ENCODE data around the gene NFASC. TPM values are rescaled to one million over a fixed set of nuclear protein-coding genes. Genes with fewer than 3 reads are reported as not detected.

NFASC gene
- total and polyA plus RNA-seq, 7 experiments from 2014 or later = 0.31 TPM; not detected in 6

DNA sequence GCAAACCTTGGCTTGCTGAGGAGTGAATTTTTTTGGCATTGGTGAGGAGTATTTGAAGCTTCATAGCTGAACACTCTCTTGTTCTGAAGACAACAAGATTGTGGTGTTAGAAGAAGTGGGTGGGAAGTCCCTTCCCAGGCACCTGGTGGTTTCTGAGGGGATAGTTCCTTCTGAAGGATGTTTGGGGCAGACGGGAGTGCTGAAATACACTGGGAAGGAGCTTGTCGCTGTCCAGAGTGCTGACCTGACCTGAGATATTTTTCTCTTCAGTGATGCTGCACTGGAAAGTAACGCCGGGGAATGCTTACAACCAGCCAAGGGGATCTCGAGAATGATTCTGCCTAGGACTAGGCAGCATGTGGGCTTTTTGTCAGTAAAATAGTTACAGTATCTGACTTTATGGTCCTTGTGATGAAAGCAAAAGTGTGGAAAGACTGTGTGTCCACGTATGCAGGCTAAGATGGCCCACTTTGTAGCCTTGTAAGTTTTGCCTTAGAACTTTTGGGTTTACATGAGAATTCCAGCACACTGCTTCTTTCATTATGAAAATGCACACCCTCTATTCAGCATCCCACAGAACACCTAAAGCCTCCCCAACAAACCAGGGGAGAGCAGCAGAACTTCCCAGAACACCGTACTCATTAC is 33.1 kb upstream of the NFASC start:
- no peaks in the 10 kb centered on the region for H3K4me1 ChIP-seq (ENCODE audit: control insufficient read depth in 2 of 2, insufficient read depth in 2 of 2, low read length in 2 of 2)
- peaks cover 0 to 3% of the 10 kb centered on the region in 2 donors for H3K27me3 ChIP-seq (ENCODE audit: control insufficient read depth in 2 of 2, insufficient read depth in 2 of 2, low read length in 2 of 2)
- H3K9me3 ChIP-seq (ENCODE audit: control insufficient read depth in 2 of 3, low read length in 3 of 3) = no peaks in the 10 kb centered on the region
- H3K4me3 ChIP-seq (ENCODE audit: low read length) = no peak overlapping the region
- Mint-ChIP-seq H3K36me3 (no peaks in the 10 kb centered on the region), H3K4me1 (peaks cover 0 to 2% (median 0%) of the 10 kb centered on the region in 7 donors), H3K27ac (no peak overlapping the region), H3K27me3 (peaks cover 18 to 40% (median 33%) of the 10 kb centered on the region in 5 donors), H3K9me3 (peaks cover 0 to 8% (median 0%) of the 10 kb centered on the region in 11 donors), H3K4me3 (no peak overlapping the region)
- ATAC-seq (peak; percentile 27), DNase-seq (peak in 3 of 9 donors; percentile 4 to 31 (median 6))
- CTCF ChIA-PET = no interaction called here
- no peak overlapping the region for H3K27ac ChIP-seq (ENCODE audit: low read depth, low read length)
- no peaks in the 10 kb centered on the region for H3K36me3 ChIP-seq (ENCODE audit: control insufficient read depth in 2 of 3, insufficient read depth in 3 of 3, low read length in 3 of 3)
- intact Hi-C loops (cut with micrococcal nuclease) = no loop called here
- POLR2A ChIA-PET = no interaction called here

DNA sequence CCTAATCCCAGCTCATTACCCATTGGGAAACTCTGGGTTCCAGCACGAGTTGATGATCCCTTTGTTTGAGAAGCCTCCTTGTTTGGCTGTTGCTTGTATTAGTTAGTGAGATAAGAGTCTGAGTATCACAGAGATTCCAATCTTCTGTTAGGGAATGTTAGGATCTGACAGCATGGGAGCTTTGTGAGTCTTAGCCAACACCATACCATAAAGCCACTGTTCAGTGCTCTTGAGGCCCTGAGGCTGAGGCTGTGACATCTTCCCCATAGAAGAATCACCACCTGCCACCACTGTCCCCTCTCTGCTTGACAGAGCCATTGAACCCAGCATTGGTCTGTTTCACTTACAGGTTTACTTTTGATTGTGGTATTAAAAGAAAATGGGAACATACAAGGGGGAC is 29.3 kb upstream of the NFASC start:
- peaks cover 0 to 2% (median 0%) of the 10 kb centered on the region in 7 donors for H3K4me1 Mint-ChIP-seq
- Histone ChIP-seq H3K4me3 (ENCODE audit: low read length) (no peak overlapping the region), H3K27me3 (ENCODE audit: control insufficient read depth in 2 of 2, insufficient read depth in 2 of 2, low read length in 2 of 2) (peaks cover 0 to 3% of the 10 kb centered on the region in 2 donors), H3K4me1 (ENCODE audit: control insufficient read depth in 2 of 2, insufficient read depth in 2 of 2, low read length in 2 of 2) (no peaks in the 10 kb centered on the region), H3K27ac (ENCODE audit: low read depth, low read length) (no peak overlapping the region), H3K36me3 (ENCODE audit: control insufficient read depth in 2 of 3, insufficient read depth in 3 of 3, low read length in 3 of 3) (no peaks in the 10 kb centered on the region), H3K9me3 (ENCODE audit: control insufficient read depth in 2 of 3, low read length in 3 of 3) (no peaks in the 10 kb centered on the region)
- no peak for DNase-seq
- intact Hi-C loops (cut with micrococcal nuclease) = no loop called here
- peaks cover 4 to 32% (median 28%) of the 10 kb centered on the region in 5 donors for H3K27me3 Mint-ChIP-seq
- peaks cover 0 to 8% (median 0%) of the 10 kb centered on the region in 11 donors for H3K9me3 Mint-ChIP-seq
- no peaks in the 10 kb centered on the region for H3K36me3 Mint-ChIP-seq
- ChIA-PET POLR2A (no interaction called here), CTCF (no interaction called here)
- no peak overlapping the region for H3K27ac Mint-ChIP-seq
- no peak overlapping the region for H3K4me3 Mint-ChIP-seq
- no peak for ATAC-seq

- CTCF ChIA-PET = no interaction called here
- Histone ChIP-seq H3K9me3 (ENCODE audit: control insufficient read depth in 2 of 3, low read length in 3 of 3) (no peaks in the 10 kb centered on the region), H3K27ac (ENCODE audit: low read depth, low read length) (no peak overlapping the region), H3K36me3 (ENCODE audit: control insufficient read depth in 2 of 3, insufficient read depth in 3 of 3, low read length in 3 of 3) (no peaks in the 10 kb centered on the region), H3K4me1 (ENCODE audit: control insufficient read depth in 2 of 2, insufficient read depth in 2 of 2, low read length in 2 of 2) (no peaks in the 10 kb centered on the region), H3K27me3 (ENCODE audit: control insufficient read depth in 2 of 2, insufficient read depth in 2 of 2, low read length in 2 of 2) (peaks cover 0 to 3% of the 10 kb centered on the region in 2 donors), H3K4me3 (ENCODE audit: low read length) (no peak overlapping the region)
- Mint-ChIP-seq H3K27me3 (peaks cover 6 to 34% (median 26%) of the 10 kb centered on the region in 5 donors), H3K27ac (no peak overlapping the region), H3K36me3 (no peaks in the 10 kb centered on the region), H3K4me3 (no peak overlapping the region), H3K4me1 (peaks cover 0 to 2% (median 0%) of the 10 kb centered on the region in 7 donors), H3K9me3 (peaks cover 0 to 8% (median 0%) of the 10 kb centered on the region in 11 donors)
- POLR2A ChIA-PET = interaction anchor here (0.9 kb wide), 1 partner anchor 10 kb away, joined by 3 read pairs; no protein-coding TSS in a partner anchor
- intact Hi-C loops (cut with micrococcal nuclease) = no loop called here
- ATAC-seq = no peak
- no peak for DNase-seq
These were observed 28.9 kb upstream of the NFASC start for GRCh38 chr1:204841798-204842197.

DNA sequence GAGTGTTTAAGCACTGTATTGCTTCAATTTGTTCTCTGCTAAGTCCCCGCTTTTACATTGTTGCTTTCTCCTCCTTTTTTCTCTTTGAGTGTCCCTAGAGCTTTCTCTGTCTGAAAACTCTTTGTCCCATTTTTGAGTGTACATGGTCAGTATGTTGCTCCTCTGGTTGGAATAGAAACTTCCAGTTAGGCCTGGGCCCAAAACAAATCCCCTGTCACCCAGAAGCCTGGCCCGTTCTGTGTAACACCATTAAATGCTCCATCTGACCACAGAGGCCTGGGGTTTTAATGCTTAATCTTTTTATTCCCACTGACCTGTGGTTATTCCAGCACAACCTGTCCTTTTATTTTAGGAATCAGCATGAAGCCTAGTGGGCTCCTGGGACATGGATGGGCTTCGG is 28.3 kb upstream of the NFASC start:
- CTCF ChIA-PET = no interaction called here
- Histone ChIP-seq H3K36me3 (ENCODE audit: control insufficient read depth in 2 of 3, insufficient read depth in 3 of 3, low read length in 3 of 3) (no peaks in the 10 kb centered on the region), H3K4me3 (ENCODE audit: low read length) (no peak overlapping the region), H3K27me3 (ENCODE audit: control insufficient read depth in 2 of 2, insufficient read depth in 2 of 2, low read length in 2 of 2) (peaks cover 0 to 3% of the 10 kb centered on the region in 2 donors), H3K27ac (ENCODE audit: low read depth, low read length) (no peak overlapping the region), H3K9me3 (ENCODE audit: control insufficient read depth in 2 of 3, low read length in 3 of 3) (no peaks in the 10 kb centered on the region), H3K4me1 (ENCODE audit: control insufficient read depth in 2 of 2, insufficient read depth in 2 of 2, low read length in 2 of 2) (no peaks in the 10 kb centered on the region)
- H3K4me1 Mint-ChIP-seq = peaks cover 0 to 2% (median 0%) of the 10 kb centered on the region in 7 donors
- H3K27ac Mint-ChIP-seq = no peak overlapping the region
- DNase-seq = no peak
- peaks cover 7 to 30% (median 20%) of the 10 kb centered on the region in 5 donors for H3K27me3 Mint-ChIP-seq
- no peaks in the 10 kb centered on the region for H3K36me3 Mint-ChIP-seq
- intact Hi-C loops (cut with micrococcal nuclease) = no loop called here
- ATAC-seq = no peak
- POLR2A ChIA-PET = interaction anchor here (0.9 kb wide), 1 partner anchor 9 kb away, joined by 3 read pairs; no protein-coding TSS in a partner anchor
- H3K9me3 Mint-ChIP-seq = peaks cover 0 to 7% (median 0%) of the 10 kb centered on the region in 11 donors
- H3K4me3 Mint-ChIP-seq = no peak overlapping the region

DNA sequence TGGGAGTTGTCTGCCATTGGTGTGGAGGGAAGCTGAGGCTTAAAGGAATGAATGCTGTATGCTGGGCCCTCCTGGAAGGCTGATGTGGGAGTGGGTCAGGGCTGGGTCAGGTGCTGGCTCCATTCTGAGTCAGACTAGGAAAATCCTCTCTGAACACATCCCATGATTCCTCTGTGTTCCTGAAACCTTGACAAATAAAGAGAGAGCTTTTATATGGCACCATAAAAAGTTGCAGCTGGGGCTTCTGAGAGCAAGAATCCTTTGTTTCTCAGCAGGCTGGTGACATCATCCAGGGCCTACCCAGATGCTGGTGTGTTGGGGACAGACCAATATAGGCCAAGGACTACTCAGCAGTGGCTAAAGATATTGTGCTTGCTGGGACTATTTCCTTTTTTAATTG is 27.8 kb upstream of the NFASC start:
- H3K4me1 Mint-ChIP-seq = peaks cover 0 to 2% (median 0%) of the 10 kb centered on the region in 7 donors
- no peaks in the 10 kb centered on the region for H3K4me1 ChIP-seq (ENCODE audit: control insufficient read depth in 2 of 2, insufficient read depth in 2 of 2, low read length in 2 of 2)
- CTCF ChIA-PET = no interaction called here
- H3K4me3 Mint-ChIP-seq = no peak overlapping the region
- no peaks in the 10 kb centered on the region for H3K9me3 ChIP-seq (ENCODE audit: control insufficient read depth in 2 of 3, low read length in 3 of 3)
- peaks cover 6 to 34% (median 21%) of the 10 kb centered on the region in 5 donors for H3K27me3 Mint-ChIP-seq
- no peaks in the 10 kb centered on the region for H3K36me3 Mint-ChIP-seq
- DNase-seq (no peak), ATAC-seq (no peak)
- no peak overlapping the region for H3K4me3 ChIP-seq (ENCODE audit: low read length)
- no peak overlapping the region for H3K27ac Mint-ChIP-seq
- intact Hi-C loops (cut with micrococcal nuclease) = no loop called here
- no peaks in the 10 kb centered on the region for H3K27me3 ChIP-seq (ENCODE audit: control insufficient read depth in 2 of 2, insufficient read depth in 2 of 2, low read length in 2 of 2)
- H3K27ac ChIP-seq (ENCODE audit: low read depth, low read length) = no peak overlapping the region
- POLR2A ChIA-PET = no interaction called here
- H3K9me3 Mint-ChIP-seq = peaks cover 0 to 5% (median 0%) of the 10 kb centered on the region in 11 donors
- H3K36me3 ChIP-seq (ENCODE audit: control insufficient read depth in 2 of 3, insufficient read depth in 3 of 3, low read length in 3 of 3) = no peaks in the 10 kb centered on the region

DNA sequence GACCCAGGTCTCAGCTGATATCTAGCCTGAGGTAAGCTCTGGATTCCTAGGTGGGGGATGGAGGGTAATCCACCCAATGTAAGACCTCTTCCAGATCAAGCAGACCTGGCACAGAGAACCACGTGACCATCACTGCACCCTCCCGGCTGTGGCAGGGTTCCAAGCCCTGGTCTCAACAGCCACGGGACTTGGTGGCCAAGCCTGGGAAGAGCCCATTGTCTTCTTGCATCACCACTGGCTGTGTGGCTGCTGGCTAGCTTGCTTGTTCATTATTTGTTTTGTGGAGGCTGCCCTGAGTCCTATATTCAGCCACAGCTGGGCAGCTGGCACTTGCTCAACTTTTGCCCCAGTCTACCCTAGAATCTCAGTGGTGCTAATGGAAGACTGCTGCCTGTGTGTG is 24.1 kb upstream of the NFASC start:
- CTCF ChIA-PET = no interaction called here
- Mint-ChIP-seq H3K4me3 (no peak overlapping the region), H3K27ac (no peak overlapping the region), H3K4me1 (peaks cover 0 to 2% (median 0%) of the 10 kb centered on the region in 7 donors), H3K9me3 (peaks cover 0 to 3% (median 0%) of the 10 kb centered on the region in 11 donors), H3K36me3 (peaks cover 0 to 3% (median 0%) of the 10 kb centered on the region in 5 donors), H3K27me3 (peaks cover 8 to 23% (median 13%) of the 10 kb centered on the region in 5 donors)
- no peaks in the 10 kb centered on the region for H3K27me3 ChIP-seq (ENCODE audit: control insufficient read depth in 2 of 2, insufficient read depth in 2 of 2, low read length in 2 of 2)
- H3K36me3 ChIP-seq (ENCODE audit: control insufficient read depth in 2 of 3, insufficient read depth in 3 of 3, low read length in 3 of 3) = no peaks in the 10 kb centered on the region
- no peak overlapping the region for H3K27ac ChIP-seq (ENCODE audit: low read depth, low read length)
- H3K4me1 ChIP-seq (ENCODE audit: control insufficient read depth in 2 of 2, insufficient read depth in 2 of 2, low read length in 2 of 2) = no peaks in the 10 kb centered on the region
- no peaks in the 10 kb centered on the region for H3K9me3 ChIP-seq (ENCODE audit: control insufficient read depth in 2 of 3, low read length in 3 of 3)
- no peak for DNase-seq
- H3K4me3 ChIP-seq (ENCODE audit: low read length) = no peak overlapping the region
- ATAC-seq = no peak
- POLR2A ChIA-PET = no interaction called here
- intact Hi-C loops (cut with micrococcal nuclease) = no loop called here

GRCh38 chr1:204848579-204848978 is 22.1 kb upstream of the NFASC start:
- Mint-ChIP-seq H3K4me1 (peaks cover 0 to under 1% (median 0%) of the 10 kb centered on the region in 7 donors), H3K36me3 (peaks cover 0 to 3% (median 0%) of the 10 kb centered on the region in 5 donors), H3K4me3 (no peak overlapping the region), H3K27ac (no peak overlapping the region), H3K27me3 (peaks cover 8 to 27% (median 15%) of the 10 kb centered on the region in 5 donors), H3K9me3 (peaks cover 0 to 3% (median 0%) of the 10 kb centered on the region in 11 donors)
- ChIA-PET POLR2A (no interaction called here), CTCF (no interaction called here)
- no peaks in the 10 kb centered on the region for H3K36me3 ChIP-seq (ENCODE audit: control insufficient read depth in 2 of 3, insufficient read depth in 3 of 3, low read length in 3 of 3)
- ATAC-seq (no peak), DNase-seq (no peak)
- H3K27ac ChIP-seq (ENCODE audit: low read depth, low read length) = no peak overlapping the region
- no peaks in the 10 kb centered on the region for H3K9me3 ChIP-seq (ENCODE audit: control insufficient read depth in 2 of 3, low read length in 3 of 3)
- H3K4me3 ChIP-seq (ENCODE audit: low read length) = no peak overlapping the region
- no peaks in the 10 kb centered on the region for H3K4me1 ChIP-seq (ENCODE audit: control insufficient read depth in 2 of 2, insufficient read depth in 2 of 2, low read length in 2 of 2)
- H3K27me3 ChIP-seq (ENCODE audit: control insufficient read depth in 2 of 2, insufficient read depth in 2 of 2, low read length in 2 of 2) = no peaks in the 10 kb centered on the region
- intact Hi-C loops (cut with micrococcal nuclease) = no loop called here
